H1 (cell line): ENCODE data around the gene NAA20. TPM values are rescaled to one million over a fixed set of nuclear protein-coding genes. Genes with fewer than 3 reads are reported as not detected.

ENCODE experiments used
- CTCF ChIA-PET: fragments of 300-600 bp; sonication (Branson Sonifier 250); formaldehyde crosslinking; loops from one replicate; lab custom pipeline; 2021; ENCODE audit not compliant: partially characterized antibody; lab: Charles Lee
- POLR2A ChIA-PET: fragments of 300-600 bp; sonication (Branson Sonifier 250); formaldehyde crosslinking; loops from one replicate; lab custom pipeline; 2021; ENCODE audit warnings: inconsistent platforms; ENCODE audit not compliant: partially characterized antibody; lab: Charles Lee
- DNase-seq, 2 experiments: peaks; one replicate each; pipeline versions ENCODE4 v3.0.0 to v3.0.0-alpha.2; 2010 to 2022; ENCODE audit warnings: low spot score in 2 of 2, low read depth in 1 of 2, mixed read lengths in 1 of 2
- FAIRE-seq: peaks from 2 replicates; lab custom pipeline; 2011; peaks lifted over from hg19 to GRCh38; lab: Jason Lieb, UNC
- H2AFZ ChIP-seq: 2 replicates; pipeline ENCODE4 v1.8.1; 2012; ENCODE audit warnings: low read length, inconsistent platforms
- H2AK5ac ChIP-seq: 2 replicates; pipeline ENCODE4 v1.6.1; 2013; ENCODE audit warnings: low read depth, low read length
- H2BK120ac ChIP-seq: replicated peaks from 2 replicates; pipeline ENCODE3; 2013; ENCODE audit warnings: low read depth, low read length, inconsistent platforms
- H2BK12ac ChIP-seq: 2 replicates; pipeline ENCODE4 v1.6.1; 2013; ENCODE audit warnings: low read depth, low read length
- H2BK15ac ChIP-seq: 2 replicates; pipeline ENCODE4 v1.6.1; 2013; ENCODE audit warnings: low read length
- H2BK20ac ChIP-seq: 2 replicates; pipeline ENCODE4 v1.6.1; 2013; ENCODE audit warnings: low read length
- H2BK5ac ChIP-seq: 2 replicates; pipeline ENCODE4 v1.6.1; 2013; ENCODE audit warnings: low read depth, low read length
- H3K14ac ChIP-seq: 2 replicates; pipeline ENCODE4 v1.6.1; 2013; ENCODE audit warnings: inconsistent platforms; ENCODE audit not compliant: insufficient read length
- H3K18ac ChIP-seq: 2 replicates; pipeline ENCODE4 v1.6.1; 2013; ENCODE audit warnings: low read length; ENCODE audit errors: extremely low read depth
- H3K23ac ChIP-seq: 2 replicates; pipeline ENCODE4 v1.6.1; 2013; ENCODE audit warnings: inconsistent platforms; ENCODE audit not compliant: insufficient read length
- H3K23me2 ChIP-seq: 2 replicates; pipeline ENCODE4 v1.6.1; 2013; ENCODE audit warnings: low read depth, low read length
- H3K27ac ChIP-seq: 2 replicates; pipeline ENCODE4 v1.6.1; 2011; ENCODE audit warnings: low read depth, low read length, inconsistent platforms
- H3K27me3 ChIP-seq, 4 experiments: replicated peaks in 1 of 4; 1 replicate in 1 of 4; 2 replicates in 3 of 4; pipeline versions ENCODE4 v1.6.1 to v1.8.1; 2011 to 2013; ENCODE audit warnings: low read length in 3 of 4, mild to moderate bottlenecking in 3 of 4, inconsistent platforms in 2 of 4, mixed read lengths in 2 of 4, moderate library complexity in 1 of 4; ENCODE audit not compliant: control insufficient read depth in 3 of 4, insufficient read depth in 3 of 4; ENCODE audit errors: extremely low read depth in 1 of 4
- H3K36me3 ChIP-seq, 4 experiments: 2 replicates each; pipeline versions ENCODE4 v1.6.1 to v1.8.1; 2011 to 2013; ENCODE audit warnings: mild to moderate bottlenecking in 4 of 4, low read length in 3 of 4, moderate library complexity in 2 of 4, control low read depth in 1 of 4, inconsistent platforms in 1 of 4; ENCODE audit not compliant: insufficient read depth in 4 of 4, control insufficient read depth in 2 of 4
- H3K4ac ChIP-seq: replicated peaks from 2 replicates; pipeline ENCODE3; 2013; ENCODE audit warnings: low read length, low read depth, mixed read lengths, inconsistent platforms; ENCODE audit not compliant: insufficient read length
- H3K4me1 ChIP-seq, 4 experiments: replicated peaks in 1 of 4; 1 replicate in 1 of 4; 2 replicates in 3 of 4; pipeline versions ENCODE4 v1.6.1 to v1.8.1; 2011 to 2013; ENCODE audit warnings: low read length in 3 of 4, inconsistent platforms in 2 of 4, mixed read lengths in 1 of 4; ENCODE audit not compliant: insufficient read depth in 4 of 4, control insufficient read depth in 3 of 4
- H3K4me2 ChIP-seq, 2 experiments: 2 replicates each; pipeline versions ENCODE4 v1.6.1 to v1.8.1; 2011 to 2013; ENCODE audit warnings: low read depth in 2 of 2, low read length in 2 of 2, control low read depth in 1 of 2, inconsistent platforms in 1 of 2, mild to moderate bottlenecking in 1 of 2; ENCODE audit not compliant: insufficient read depth in 1 of 2
- H3K4me3 ChIP-seq, 4 experiments: fragments of 200-600, 300-600 bp in 1 of 4; sonication (generic), shearing (Covaris generic), sonication (Bioruptor Twin) in 1 of 4; 2 replicates each; pipeline versions ENCODE4 v1.5.1 to v1.8.1; 2011 to 2016; ENCODE audit warnings: low read length in 4 of 4, low read depth in 3 of 4, control low read depth in 2 of 4, inconsistent platforms in 2 of 4, mild to moderate bottlenecking in 2 of 4, mixed read lengths in 1 of 4, moderate library complexity in 1 of 4; ENCODE audit not compliant: insufficient read depth in 2 of 4; ENCODE audit errors: extremely low read depth in 1 of 4
- H3K56ac ChIP-seq: replicated peaks from 2 replicates; pipeline ENCODE3; 2013; ENCODE audit warnings: low read depth, mild to moderate bottlenecking, mixed read lengths, low read length, inconsistent platforms; ENCODE audit not compliant: insufficient read length
- H3K79me1 ChIP-seq: 2 replicates; pipeline ENCODE4 v1.6.1; 2013; ENCODE audit warnings: low read depth, low read length, control low read depth
- H3K79me2 ChIP-seq, 2 experiments: 2 replicates each; pipeline versions ENCODE4 v1.6.1 to v1.8.1; 2012 to 2013; ENCODE audit warnings: low read length in 2 of 2, mild to moderate bottlenecking in 2 of 2, inconsistent platforms in 1 of 2; ENCODE audit not compliant: insufficient read depth in 2 of 2, control insufficient read depth in 1 of 2
- H3K9ac ChIP-seq, 4 experiments: replicated peaks in 1 of 4; 1 replicate in 1 of 4; 2 replicates in 3 of 4; pipeline versions ENCODE4 v1.6.1 to v1.8.1; 2011 to 2013; ENCODE audit warnings: low read depth in 3 of 4, low read length in 3 of 4, control low read depth in 2 of 4, mild to moderate bottlenecking in 2 of 4, moderate library complexity in 2 of 4, inconsistent platforms in 1 of 4; ENCODE audit errors: extremely low read depth in 1 of 4
- H3K9me3 ChIP-seq, 2 experiments: 2 replicates each; pipeline versions ENCODE4 v1.6.1 to v1.8.1; 2012 to 2013; ENCODE audit warnings: mild to moderate bottlenecking in 2 of 2, moderate library complexity in 2 of 2, control low read depth in 1 of 2, inconsistent platforms in 1 of 2, low read depth in 1 of 2, low read length in 1 of 2, mixed read lengths in 1 of 2; ENCODE audit not compliant: insufficient read depth in 2 of 2
- H4K20me1 ChIP-seq, 2 experiments: replicated peaks in 1 of 2; 2 replicates each; pipeline versions ENCODE3 to v1.8.1; 2011 to 2013; ENCODE audit warnings: inconsistent platforms in 2 of 2, low read length in 2 of 2, mild to moderate bottlenecking in 1 of 2; ENCODE audit not compliant: insufficient read depth in 2 of 2, control insufficient read depth in 1 of 2
- H4K5ac ChIP-seq: 2 replicates; pipeline ENCODE4 v1.6.1; 2013; ENCODE audit warnings: low read length, low read depth, mixed read lengths, inconsistent platforms; ENCODE audit not compliant: insufficient read length
- H4K8ac ChIP-seq: 2 replicates; pipeline ENCODE4 v1.8.0; 2013; ENCODE audit warnings: mild to moderate bottlenecking, moderate library complexity, low read length, inconsistent platforms; ENCODE audit not compliant: insufficient read depth; ENCODE audit errors: extremely low read depth
- H4K91ac ChIP-seq: replicated peaks from 2 replicates; pipeline ENCODE3; 2013; ENCODE audit warnings: low read length, mixed read lengths, inconsistent platforms; ENCODE audit not compliant: insufficient read length
- ATF3 ChIP-seq: IDR thresholded peaks from 2 replicates; pipeline ENCODE4 v1.6.1; 2011; ENCODE audit warnings: low read depth, mild to moderate bottlenecking, low read length; ENCODE audit not compliant: insufficient read depth
- CEBPB ChIP-seq: IDR thresholded peaks from 2 replicates; pipeline ENCODE4 v1.6.1; 2012; ENCODE audit warnings: low read depth, low read length
- CREB1 ChIP-seq: IDR thresholded peaks from 2 replicates; pipeline ENCODE4 v1.6.1; 2012; ENCODE audit warnings: inconsistent platforms
- JUND ChIP-seq: IDR thresholded peaks from 2 replicates; pipeline ENCODE4 v1.6.1; 2011; ENCODE audit warnings: mild to moderate bottlenecking, improper control_type of control experiment, low read length
- KDM4A ChIP-seq: IDR thresholded peaks from one replicate; pipeline ENCODE4 v1.7.1; 2012; ENCODE audit warnings: low read depth, mild to moderate bottlenecking, moderate library complexity, low read length, inconsistent platforms; ENCODE audit not compliant: severe bottlenecking
- NANOG ChIP-seq: IDR thresholded peaks from 2 replicates; pipeline ENCODE4 v1.6.1; 2011; ENCODE audit warnings: low read length, low read depth, mild to moderate bottlenecking, inconsistent platforms; ENCODE audit not compliant: insufficient read depth, poor library complexity, severe bottlenecking
- RBBP5 ChIP-seq: IDR thresholded peaks from 2 replicates; pipeline ENCODE4 v1.7.1; 2012; ENCODE audit warnings: low read depth, mild to moderate bottlenecking, inconsistent platforms, low read length, moderate library complexity, borderline replicate concordance
- SAP30 ChIP-seq: fragments of 300-600 bp; sonication (generic); IDR thresholded peaks from 2 replicates; pipeline ENCODE4 v1.7.1; 2012; ENCODE audit warnings: low read length, moderate library complexity, mild to moderate bottlenecking, inconsistent platforms; ENCODE audit not compliant: insufficient read depth, insufficient replicate concordance
- SIRT6 ChIP-seq: IDR thresholded peaks from one replicate; pipeline ENCODE4 v1.7.1; 2012; ENCODE audit warnings: low read length, inconsistent platforms
- SIX5 ChIP-seq: IDR thresholded peaks from 2 replicates; pipeline ENCODE4 v1.6.1; 2011; ENCODE audit warnings: mild to moderate bottlenecking, low read depth, low read length
- TAF1 ChIP-seq: IDR thresholded peaks from 2 replicates; pipeline ENCODE4 v1.6.1; 2011; ENCODE audit warnings: mild to moderate bottlenecking, low read depth, low read length
- TAF7 ChIP-seq: optimal IDR thresholded peaks from 2 replicates; pipeline ENCODE3; 2011; ENCODE audit warnings: low read depth, mild to moderate bottlenecking, inconsistent platforms, low read length, moderate library complexity, borderline replicate concordance
- TEAD4 ChIP-seq: IDR thresholded peaks from 2 replicates; pipeline ENCODE4 v1.6.1; 2012; ENCODE audit warnings: low read depth, low read length, inconsistent platforms, mixed read lengths
- WGBS, 2 experiments: shearing (Covaris generic) in 1 of 2; methylation state at CpG; one replicate each; pipeline versions ENCODE4 v1.1.6 to v1.1.7; 2013 to 2015; ENCODE audit warnings: low lambda C conversion rate in 2 of 2, mixed read lengths in 2 of 2, inconsistent platforms in 1 of 2, low coverage in 1 of 2, missing lambda C conversion rate in 1 of 2; ENCODE audit not compliant: insufficient replicate concordance in 2 of 2, insufficient coverage in 1 of 2, insufficient read length in 1 of 2; ENCODE audit errors: extremely low coverage in 1 of 2, missing lambda C conversion rate in 1 of 2; 5-methylcytosine and 5-hydroxymethylcytosine counted together
- polyA plus RNA-seq, 7 experiments: library from polyadenylated mRNA; depleted of rRNA in 3 of 7; stranded (reverse) in 5 of 7; unstranded in 2 of 7; fragments of >200 nt in 5 of 7; fragments of 200-250 nt in 2 of 7; gene quantifications; 1 replicate in 5 of 7; 2 replicates in 1 of 7; 4 replicates in 1 of 7; pipeline versions ENCODE4 v1.2.1 to v1.2.3, GENCODE V29; 2011 to 2013; ENCODE audit warnings: missing spikeins in 2 of 7, mixed read lengths in 2 of 7
- total RNA-seq: library from RNA; stranded (reverse); fragmentation: NEBNext Ultra II Directional; extraction: Animal tissue kit (Norgen Biotek cat#: 25700); gene quantifications from 2 replicates; pipeline ENCODE4 v1.2.1, GENCODE V29; 2021

Gene NAA20
- total and polyA plus RNA-seq, 2 of the 8 experiments (the other 6 are each of a cell fraction or from before 2014, with no cell fraction given): 21.9 to 41.1 TPM

DNA sequence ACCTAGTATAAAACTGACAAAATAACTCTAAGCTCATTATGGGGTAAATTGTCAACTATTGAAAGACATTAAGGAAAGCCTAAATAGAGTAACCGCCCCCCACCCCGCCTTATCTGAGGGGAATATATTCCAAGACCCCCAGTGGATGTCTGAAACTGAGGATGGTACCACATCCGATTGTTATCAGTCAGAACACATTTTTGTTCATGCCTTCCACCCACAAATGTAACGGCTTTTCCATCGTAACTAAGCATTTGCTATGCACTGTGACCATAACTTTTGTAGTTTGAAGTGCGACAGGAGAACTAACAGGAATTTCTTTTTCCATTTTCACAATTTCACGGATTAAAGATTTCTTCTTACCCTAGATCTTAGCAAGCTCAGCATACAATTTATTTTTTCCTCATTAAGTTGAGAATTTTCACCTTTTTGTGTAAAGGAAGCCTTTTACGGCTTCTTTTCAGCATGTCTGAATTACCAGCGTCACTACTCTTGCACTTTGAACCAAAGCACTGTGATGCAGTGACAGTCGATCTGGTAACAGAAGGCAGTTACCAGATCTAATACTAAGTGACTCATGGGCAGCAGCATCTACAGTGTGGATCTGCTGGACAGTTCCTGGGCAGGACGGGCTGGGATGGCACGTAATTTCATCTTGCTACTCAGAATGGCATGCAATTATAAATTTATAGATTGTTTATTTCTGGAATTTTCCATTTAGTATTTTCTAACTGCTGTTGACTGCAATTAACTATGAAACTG lies 47.0 kb downstream of the NAA20 start:
- no peaks in the 10 kb centered on the region for H3K79me2 ChIP-seq
- no peak overlapping the region for H3K18ac ChIP-seq
- no peak overlapping the region for H4K8ac ChIP-seq
- H3K4me1 ChIP-seq: no peaks in the 10 kb centered on the region
- H2AK5ac ChIP-seq: no peak overlapping the region
- H3K27me3 ChIP-seq: no peaks in the 10 kb centered on the region
- H2BK120ac ChIP-seq: no peak overlapping the region
- no peak overlapping the region for H3K9ac ChIP-seq
- no peak overlapping the region for H3K56ac ChIP-seq
- 63% methylated on average over 12 of the region's 12 CpGs; no CpG with 5 or more reads in 1 of the 2 experiments for WGBS, 2 experiments
- DNase-seq (no peak), FAIRE-seq (no peak)
- no peaks in the 10 kb centered on the region for H4K20me1 ChIP-seq
- no peak overlapping the region for H2BK20ac ChIP-seq
- no peak overlapping the region for H2AFZ ChIP-seq
- H3K27ac ChIP-seq: no peak overlapping the region
- no peaks in the 10 kb centered on the region for H3K9me3 ChIP-seq
- ChIA-PET POLR2A (interaction anchor here (0.6 kb wide), 1 partner anchor 81 kb away, joined by 3 read pairs; no protein-coding TSS in a partner anchor), CTCF (no interaction called here)
- no peak overlapping the region for H3K23ac ChIP-seq
- no peaks in the 10 kb centered on the region for H3K79me1 ChIP-seq
- no peak overlapping the region for H4K5ac ChIP-seq
- H3K14ac ChIP-seq: no peak overlapping the region
- no peak overlapping the region for H3K4me2 ChIP-seq
- no peak for TF ChIP-seq KDM4A
- TF ChIP-seq TAF7: no peak
- no peak for TF ChIP-seq CREB1
- TF ChIP-seq CEBPB: no peak
- no peak for TF ChIP-seq SIRT6
- TF ChIP-seq SAP30: no peak
- TF ChIP-seq TEAD4: no peak
- TF ChIP-seq ATF3: no peak
- TF ChIP-seq JUND: no peak
- no peak for TF ChIP-seq SIX5
- no peak for TF ChIP-seq NANOG
- no peak for TF ChIP-seq TAF1
- TF ChIP-seq RBBP5: no peak
- H3K4me3 ChIP-seq: no peak overlapping the region
- no peak overlapping the region for H2BK15ac ChIP-seq
- no peak overlapping the region for H2BK5ac ChIP-seq
- H3K23me2 ChIP-seq: no peaks in the 10 kb centered on the region
- H2BK12ac ChIP-seq: no peak overlapping the region
- H3K36me3 ChIP-seq: no peaks in the 10 kb centered on the region
- no peak overlapping the region for H3K4ac ChIP-seq
- H4K91ac ChIP-seq: no peak overlapping the region
